CD4-positive, alpha-beta T cell treated with Interleukin-17A for 4 hours (primary cell): Measurements from ENCODE around the gene TMTC1.

Experiments used
- DNase-seq: peaks from one replicate; pipeline ENCODE4 v3.0.0-alpha.2; 2020; ENCODE audit warnings: mixed read lengths

TMTC1 gene

GRCh38 chr12:29778531-29778930, 5.2 kb downstream of the TMTC1 start:
- DNase-seq: no peak

- DNase-seq: no peak
Observed at GRCh38 chr12:29773076-29773475, 10.7 kb downstream of the TMTC1 start.

- DNase-seq: no peak
Observed at GRCh38 chr12:29771786-29772185, 12.0 kb downstream of the TMTC1 start.

- no peak for DNase-seq
Observed at GRCh38 chr12:29771165-29771564, 12.6 kb downstream of the TMTC1 start.

GRCh38 chr12:29769162-29769858, 14.4 kb downstream of the TMTC1 start:
- DNase-seq: no peak

GRCh38 chr12:29768372-29768771, 15.4 kb downstream of the TMTC1 start:
- DNase-seq: no peak

GRCh38 chr12:29763301-29763683, 20.4 kb downstream of the TMTC1 start:
- no peak for DNase-seq

- DNase-seq: no peak
Observed at GRCh38 chr12:29762637-29763300, 21.0 kb downstream of the TMTC1 start.

GRCh38 chr12:29759950-29760349, 23.8 kb downstream of the TMTC1 start:
- DNase-seq: no peak

- no peak for DNase-seq
Observed at GRCh38 chr12:29756741-29757390, 26.9 kb downstream of the TMTC1 start.

GRCh38 chr12:29754235-29755189, 29.2 kb downstream of the TMTC1 start:
- DNase-seq: no peak

GRCh38 chr12:29752121-29752520, 31.6 kb downstream of the TMTC1 start:
- DNase-seq: no peak

GRCh38 chr12:29751676-29752075, 32.1 kb downstream of the TMTC1 start:
- DNase-seq: no peak

GRCh38 chr12:29750928-29751220, 32.9 kb downstream of the TMTC1 start:
- no peak for DNase-seq

- DNase-seq: no peak
Observed at GRCh38 chr12:29750131-29750927, 33.4 kb downstream of the TMTC1 start.

- no peak for DNase-seq
Observed at GRCh38 chr12:29744365-29744764, 39.4 kb downstream of the TMTC1 start.

GRCh38 chr12:29743801-29744200, 39.9 kb downstream of the TMTC1 start:
- no peak for DNase-seq

GRCh38 chr12:29743077-29743476, 40.7 kb downstream of the TMTC1 start:
- DNase-seq: no peak

GRCh38 chr12:29742646-29743045, 41.1 kb downstream of the TMTC1 start:
- DNase-seq: no peak

- DNase-seq: no peak
Observed at GRCh38 chr12:29741342-29742241, 42.1 kb downstream of the TMTC1 start.

GRCh38 chr12:29739279-29739991, 44.3 kb downstream of the TMTC1 start:
- no peak for DNase-seq
